ENCODE results near the gene TLE3.

GRCh38 chr15:70065006-70065722, 32.6 kb downstream of the TLE3 start:
- TF ChIP-seq CTCF (IDR thresholded peaks at IDR 0.05; ENCODE audit: poor library complexity) = no peak
- TF ChIP-seq EZH2 (IDR thresholded peaks at IDR 0.05; ENCODE audit: borderline replicate concordance) = no peak

Measured in hepatocyte (in vitro differentiated cells).